Measurements from ENCODE around the gene PDGFD. TPM values are rescaled to one million over a fixed set of nuclear protein-coding genes. Genes with fewer than 3 reads are reported as not detected.

The PDGFD gene
- polyA plus RNA-seq, 1 of the 3 experiments (the other 2 are of a cell fraction): 4.8 TPM

- 53% methylated on average over 1 of the region's 1 CpG for WGBS (ENCODE audit: low lambda C conversion rate)
- Histone ChIP-seq H3K4me1 (ENCODE audit: control insufficient read depth in 1 of 2, insufficient read depth in 2 of 2, low read depth in 1 of 2, low read length in 1 of 2) (peaks cover 7 to 12% of the 10 kb centered on the region in 2 experiments; a peak in 2 of 4 replicates), H4K20me1 (ENCODE audit: insufficient read depth) (no peaks in the 10 kb centered on the region), H3K27me3 (ENCODE audit: insufficient read depth) (no peaks in the 10 kb centered on the region), H3K9me3 (no peaks in the 10 kb centered on the region), H3K4me3 (ENCODE audit: low read depth in 2 of 2, low read length in 1 of 2) (peak overlapping the region in 1 of 2 experiments; percentile 9; a peak in 2 of 4 replicates), H3K79me2 (ENCODE audit: insufficient read depth) (no peaks in the 10 kb centered on the region), H3K9me2 (no peaks in the 10 kb centered on the region), H3K9ac (no peak overlapping the region), H3F3A (replicated peaks; ENCODE audit: insufficient read depth) (peaks cover 4% of the 10 kb centered on the region), H3K4me2 (no peak overlapping the region), H3K36me3 (replicated peaks in 1 of 2; ENCODE audit: control insufficient read depth in 1 of 2, insufficient read depth in 2 of 2, low read length in 1 of 2) (no peaks in the 10 kb centered on the region), H3K27ac (ENCODE audit: low read depth in 2 of 2, low read length in 1 of 2) (no peak overlapping the region), H2AFZ (ENCODE audit: low read depth) (no peak overlapping the region)
- POLR2A ChIA-PET: no interaction called here
- no peak for DNase-seq
- CTCF ChIA-PET: interaction anchor here (1.0 kb wide), 1 partner anchor 480 kb away, joined by 3 read pairs; no protein-coding TSS in a partner anchor
- no peak for TF ChIP-seq TAF1 (IDR thresholded peaks at IDR 0.05; ENCODE audit: borderline replicate concordance, low read depth, low read length)
Measured at GRCh38 chr11:104161751-104162450, 2.0 kb downstream of the PDGFD start.

- no peaks in the 10 kb centered on the region for H3K79me2 ChIP-seq (ENCODE audit: insufficient read depth)
- no peak for DNase-seq
- no peaks in the 10 kb centered on the region for H3K36me3 ChIP-seq (replicated peaks in 1 of 2; ENCODE audit: control insufficient read depth in 1 of 2, insufficient read depth in 2 of 2, low read length in 1 of 2)
- H3K9me2 ChIP-seq: no peaks in the 10 kb centered on the region
- no peaks in the 10 kb centered on the region for H3K27me3 ChIP-seq (ENCODE audit: insufficient read depth)
- no peak overlapping the region for H2AFZ ChIP-seq (ENCODE audit: low read depth)
- peaks cover 1% of the 10 kb centered on the region for H3F3A ChIP-seq (replicated peaks; ENCODE audit: insufficient read depth)
- no peak overlapping the region for H3K4me3 ChIP-seq (ENCODE audit: low read depth in 2 of 2, low read length in 1 of 2)
- peaks cover 7% of the 10 kb centered on the region in 2 experiments; a peak in 2 of 4 replicates for H3K4me1 ChIP-seq (ENCODE audit: control insufficient read depth in 1 of 2, insufficient read depth in 2 of 2, low read depth in 1 of 2, low read length in 1 of 2)
- H3K9ac ChIP-seq: no peak overlapping the region
- CTCF ChIA-PET: no interaction called here
- H3K9me3 ChIP-seq: no peaks in the 10 kb centered on the region
- no peak overlapping the region for H3K4me2 ChIP-seq
- H4K20me1 ChIP-seq (ENCODE audit: insufficient read depth): no peaks in the 10 kb centered on the region
- no peak overlapping the region for H3K27ac ChIP-seq (ENCODE audit: low read depth in 2 of 2, low read length in 1 of 2)
- TF ChIP-seq RAD21 (IDR thresholded peaks at IDR 0.05; ENCODE audit: low read length): no peak
- TF ChIP-seq FOXM1 (IDR thresholded peaks at IDR 0.05; ENCODE audit: low read depth): no peak
- no peak for TF ChIP-seq POLR2AphosphoS5 (IDR thresholded peaks at IDR 0.05; ENCODE audit: low read depth, low read length)
- no peak for TF ChIP-seq TAF1 (IDR thresholded peaks at IDR 0.05; ENCODE audit: borderline replicate concordance, low read depth, low read length)
- TF ChIP-seq, protein P1, sequence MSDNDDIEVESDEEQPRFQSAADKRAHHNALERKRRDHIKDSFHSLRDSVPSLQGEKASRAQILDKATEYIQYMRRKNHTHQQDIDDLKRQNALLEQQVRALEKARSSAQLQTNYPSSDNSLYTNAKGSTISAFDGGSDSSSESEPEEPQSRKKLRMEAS (IDR thresholded peaks at IDR 0.05; ENCODE audit: low read depth): no peak
- TF ChIP-seq SIN3A (IDR thresholded peaks at IDR 0.05; ENCODE audit: borderline replicate concordance, low read depth, low read length): no peak
- WGBS (ENCODE audit: low lambda C conversion rate): 100% methylated on average over 1 of the region's 1 CpG
- POLR2A ChIA-PET: no interaction called here
Measured at GRCh38 chr11:104159356-104159755, 4.6 kb downstream of the PDGFD start.

GRCh38 chr11:104155375-104155774 lies 8.6 kb downstream of the PDGFD start:
- no peaks in the 10 kb centered on the region for H3K36me3 ChIP-seq (replicated peaks in 1 of 2; ENCODE audit: control insufficient read depth in 1 of 2, insufficient read depth in 2 of 2, low read length in 1 of 2)
- no peak overlapping the region for H3K9ac ChIP-seq
- ChIA-PET CTCF (interaction anchor here (1.0 to 1.1 kb wide), 3 partner anchors 16 to 473 kb away, joined by 3 read pairs; no protein-coding TSS in a partner anchor), POLR2A (no interaction called here)
- no peaks in the 10 kb centered on the region for H3F3A ChIP-seq (replicated peaks; ENCODE audit: insufficient read depth)
- no peak overlapping the region for H2AFZ ChIP-seq (ENCODE audit: low read depth)
- no peak for DNase-seq
- no peaks in the 10 kb centered on the region for H3K79me2 ChIP-seq (ENCODE audit: insufficient read depth)
- H3K4me3 ChIP-seq (ENCODE audit: low read depth in 2 of 2, low read length in 1 of 2): no peak overlapping the region
- H3K4me2 ChIP-seq: no peak overlapping the region
- no peaks in the 10 kb centered on the region for H3K27me3 ChIP-seq (ENCODE audit: insufficient read depth)
- H3K27ac ChIP-seq (ENCODE audit: low read depth in 2 of 2, low read length in 1 of 2): no peak overlapping the region
- H3K9me3 ChIP-seq: no peaks in the 10 kb centered on the region
- no peaks in the 10 kb centered on the region for H4K20me1 ChIP-seq (ENCODE audit: insufficient read depth)
- H3K9me2 ChIP-seq: no peaks in the 10 kb centered on the region
- H3K4me1 ChIP-seq (ENCODE audit: control insufficient read depth in 1 of 2, insufficient read depth in 2 of 2, low read depth in 1 of 2, low read length in 1 of 2): peaks cover 0 to 4% of the 10 kb centered on the region in 2 experiments; a peak in 2 of 4 replicates
- 56% methylated on average over 1 of the region's 1 CpG for WGBS (ENCODE audit: low lambda C conversion rate)
- TF ChIP-seq, protein P2, sequence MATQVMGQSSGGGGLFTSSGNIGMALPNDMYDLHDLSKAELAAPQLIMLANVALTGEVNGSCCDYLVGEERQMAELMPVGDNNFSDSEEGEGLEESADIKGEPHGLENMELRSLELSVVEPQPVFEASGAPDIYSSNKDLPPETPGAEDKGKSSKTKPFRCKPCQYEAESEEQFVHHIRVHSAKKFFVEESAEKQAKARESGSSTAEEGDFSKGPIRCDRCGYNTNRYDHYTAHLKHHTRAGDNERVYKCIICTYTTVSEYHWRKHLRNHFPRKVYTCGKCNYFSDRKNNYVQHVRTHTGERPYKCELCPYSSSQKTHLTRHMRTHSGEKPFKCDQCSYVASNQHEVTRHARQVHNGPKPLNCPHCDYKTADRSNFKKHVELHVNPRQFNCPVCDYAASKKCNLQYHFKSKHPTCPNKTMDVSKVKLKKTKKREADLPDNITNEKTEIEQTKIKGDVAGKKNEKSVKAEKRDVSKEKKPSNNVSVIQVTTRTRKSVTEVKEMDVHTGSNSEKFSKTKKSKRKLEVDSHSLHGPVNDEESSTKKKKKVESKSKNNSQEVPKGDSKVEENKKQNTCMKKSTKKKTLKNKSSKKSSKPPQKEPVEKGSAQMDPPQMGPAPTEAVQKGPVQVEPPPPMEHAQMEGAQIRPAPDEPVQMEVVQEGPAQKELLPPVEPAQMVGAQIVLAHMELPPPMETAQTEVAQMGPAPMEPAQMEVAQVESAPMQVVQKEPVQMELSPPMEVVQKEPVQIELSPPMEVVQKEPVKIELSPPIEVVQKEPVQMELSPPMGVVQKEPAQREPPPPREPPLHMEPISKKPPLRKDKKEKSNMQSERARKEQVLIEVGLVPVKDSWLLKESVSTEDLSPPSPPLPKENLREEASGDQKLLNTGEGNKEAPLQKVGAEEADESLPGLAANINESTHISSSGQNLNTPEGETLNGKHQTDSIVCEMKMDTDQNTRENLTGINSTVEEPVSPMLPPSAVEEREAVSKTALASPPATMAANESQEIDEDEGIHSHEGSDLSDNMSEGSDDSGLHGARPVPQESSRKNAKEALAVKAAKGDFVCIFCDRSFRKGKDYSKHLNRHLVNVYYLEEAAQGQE (IDR thresholded peaks at IDR 0.05; ENCODE audit: low read depth, low read length): no peak
- TF ChIP-seq RAD21 (IDR thresholded peaks at IDR 0.05; ENCODE audit: low read length): no peak
- no peak for TF ChIP-seq USF2 (IDR thresholded peaks at IDR 0.05; ENCODE audit: borderline replicate concordance, low read depth, low read length)
- no peak for TF ChIP-seq JUND (IDR thresholded peaks at IDR 0.05)
- TF ChIP-seq MXI1 (IDR thresholded peaks at IDR 0.05; ENCODE audit: low read depth, low read length): no peak
- no peak for TF ChIP-seq RFX5 (IDR thresholded peaks at IDR 0.05; ENCODE audit: low read length)
- no peak for TF ChIP-seq POLR2AphosphoS5 (IDR thresholded peaks at IDR 0.05; ENCODE audit: low read depth, low read length)
- TF ChIP-seq SIN3A (IDR thresholded peaks at IDR 0.05; ENCODE audit: borderline replicate concordance, low read depth, low read length): no peak
- TF ChIP-seq ZBTB33 (IDR thresholded peaks at IDR 0.05; ENCODE audit: borderline replicate concordance, low read depth): no peak
- no peak for TF ChIP-seq FOSL2 (IDR thresholded peaks at IDR 0.05; ENCODE audit: borderline replicate concordance, low read depth)
